ENCODE data around the gene ABCB11. TPM values are rescaled to one million over a fixed set of nuclear protein-coding genes. Genes with fewer than 3 reads are reported as not detected.

ABCB11 gene
- total RNA-seq, 1 donor from 2014 or later, result 0.18 TPM

DNA sequence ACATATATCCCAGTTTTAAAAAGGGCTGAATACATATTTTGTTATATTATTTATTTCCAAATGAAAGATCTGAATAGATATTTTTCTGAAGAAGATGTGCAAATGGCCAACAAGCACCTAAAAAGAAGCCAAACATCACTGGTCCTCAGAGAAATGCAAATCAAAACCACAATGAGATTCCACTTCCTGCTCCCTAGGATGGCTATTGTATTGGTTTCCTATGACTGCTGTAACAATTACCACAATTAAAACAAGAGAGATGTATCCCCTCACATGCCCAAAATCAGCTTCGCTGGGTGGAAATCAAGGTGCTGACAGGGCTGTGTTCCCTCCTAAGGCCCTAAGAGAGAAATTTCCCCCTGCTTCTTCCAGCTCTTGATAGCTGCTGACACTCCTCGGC lies 23.2 kb downstream of the ABCB11 start:
- no peak for DNase-seq (ENCODE audit: low spot score)

DNA sequence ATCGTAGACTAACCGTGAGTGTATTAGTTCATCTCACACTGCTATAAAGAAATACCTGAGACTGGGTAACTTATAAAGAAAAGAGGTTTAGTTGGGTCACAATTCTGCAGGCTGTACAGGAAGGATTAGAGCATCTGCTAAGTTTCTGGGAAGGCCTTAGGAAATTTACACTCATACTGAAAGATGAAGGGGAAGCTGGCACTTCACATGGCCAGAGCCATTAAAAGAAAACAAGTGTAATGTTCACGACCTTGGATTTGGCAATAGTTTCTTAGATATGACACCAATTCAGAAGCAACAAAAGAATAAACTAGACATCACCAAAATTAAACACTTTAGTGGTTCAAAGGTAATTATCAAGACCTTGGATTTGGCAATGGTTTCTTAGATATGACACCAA lies 23.8 kb downstream of the ABCB11 start:
- no peak for DNase-seq (ENCODE audit: low spot score)

DNA sequence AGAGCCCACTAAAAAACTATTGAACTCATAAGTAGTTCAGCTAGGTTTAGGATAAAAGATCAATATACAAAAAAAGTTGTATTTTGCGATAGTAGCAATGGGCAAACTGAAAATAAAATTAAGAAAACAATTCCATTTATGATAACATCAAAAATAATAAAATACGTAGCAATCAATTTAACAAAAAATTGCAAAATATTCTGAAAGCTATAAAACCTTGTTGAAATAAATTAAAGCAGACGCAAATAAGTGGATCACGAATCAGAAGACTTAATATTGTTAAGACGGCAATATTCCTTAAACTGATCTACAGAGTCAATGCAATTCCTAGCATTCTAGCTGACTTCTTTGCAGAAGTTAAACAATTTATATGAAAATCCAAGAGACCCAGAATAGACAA lies 24.5 kb downstream of the ABCB11 start:
- no peak for DNase-seq (ENCODE audit: low spot score)

DNA sequence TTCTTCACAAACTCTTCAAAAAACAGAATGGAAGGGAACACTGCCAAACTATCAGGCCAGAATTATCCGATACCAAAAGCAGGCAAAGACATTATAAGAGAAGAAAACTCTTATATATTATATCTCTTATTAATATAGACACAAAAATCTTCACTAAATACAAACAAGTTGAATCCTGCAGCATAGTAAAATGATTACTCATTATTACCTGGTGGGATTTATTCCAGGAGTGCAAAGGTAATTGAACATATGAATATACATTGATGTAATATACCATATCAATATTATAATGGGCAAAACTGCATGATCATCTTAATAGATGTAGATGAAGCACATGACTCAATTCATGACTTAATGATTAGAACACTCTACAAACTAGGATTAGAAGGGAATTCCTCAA lies 25.1 kb downstream of the ABCB11 start:
- DNase-seq (ENCODE audit: low spot score), result no peak

DNA sequence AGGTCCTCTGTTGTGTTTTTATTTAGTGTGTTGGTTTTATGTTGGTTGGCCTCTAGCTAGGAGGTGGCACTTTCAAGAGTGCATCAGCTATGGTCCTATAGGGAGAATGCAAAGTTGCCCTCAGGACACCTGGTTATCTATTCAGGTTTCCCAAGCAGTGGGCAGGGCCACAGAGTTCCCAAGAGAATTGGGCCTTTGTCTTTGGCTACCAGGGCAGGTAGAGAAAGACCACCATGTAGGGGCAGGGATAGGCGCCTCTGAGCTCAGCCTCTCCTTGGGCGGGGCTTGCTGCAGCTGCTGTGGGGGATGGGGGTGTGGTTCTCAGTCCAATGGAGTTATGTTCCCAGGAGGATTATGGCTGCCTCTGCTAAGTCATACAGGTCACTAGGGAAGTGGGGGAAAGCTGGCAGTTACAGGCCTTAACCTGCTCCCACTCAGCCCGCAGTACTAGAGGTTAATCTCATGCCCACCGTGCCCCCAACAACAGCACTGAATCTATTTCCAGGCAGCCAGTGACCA lies 26.0 kb downstream of the ABCB11 start:
- DNase-seq (ENCODE audit: low spot score), result no peak

DNA sequence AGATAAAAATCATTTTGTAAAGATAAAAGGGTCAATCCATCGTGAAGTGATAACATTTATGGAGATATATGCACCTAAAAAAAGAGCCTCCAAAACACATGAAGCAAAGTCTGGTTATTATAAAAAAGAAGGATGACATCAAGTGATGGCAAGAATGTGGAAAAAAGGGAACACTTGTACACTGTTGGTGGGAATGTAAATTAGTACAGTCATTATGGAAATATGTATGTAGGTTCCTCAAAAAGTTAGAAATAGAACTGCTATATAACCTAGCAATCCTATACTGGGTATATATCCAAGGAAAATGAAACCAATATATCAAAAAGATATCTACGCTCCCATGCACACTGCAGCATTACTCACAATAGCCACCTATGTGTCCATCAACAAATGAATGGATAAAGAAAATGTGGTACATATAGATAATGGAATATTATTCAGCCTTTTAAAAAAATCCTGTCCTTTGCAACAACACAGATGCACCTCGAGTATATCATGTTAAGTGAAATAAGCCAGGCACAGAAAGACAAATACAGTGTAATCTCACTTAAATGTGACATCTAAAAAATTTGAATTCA lies 28.9 kb downstream of the ABCB11 start:
- DNase-seq (ENCODE audit: low spot score), result no peak

DNA sequence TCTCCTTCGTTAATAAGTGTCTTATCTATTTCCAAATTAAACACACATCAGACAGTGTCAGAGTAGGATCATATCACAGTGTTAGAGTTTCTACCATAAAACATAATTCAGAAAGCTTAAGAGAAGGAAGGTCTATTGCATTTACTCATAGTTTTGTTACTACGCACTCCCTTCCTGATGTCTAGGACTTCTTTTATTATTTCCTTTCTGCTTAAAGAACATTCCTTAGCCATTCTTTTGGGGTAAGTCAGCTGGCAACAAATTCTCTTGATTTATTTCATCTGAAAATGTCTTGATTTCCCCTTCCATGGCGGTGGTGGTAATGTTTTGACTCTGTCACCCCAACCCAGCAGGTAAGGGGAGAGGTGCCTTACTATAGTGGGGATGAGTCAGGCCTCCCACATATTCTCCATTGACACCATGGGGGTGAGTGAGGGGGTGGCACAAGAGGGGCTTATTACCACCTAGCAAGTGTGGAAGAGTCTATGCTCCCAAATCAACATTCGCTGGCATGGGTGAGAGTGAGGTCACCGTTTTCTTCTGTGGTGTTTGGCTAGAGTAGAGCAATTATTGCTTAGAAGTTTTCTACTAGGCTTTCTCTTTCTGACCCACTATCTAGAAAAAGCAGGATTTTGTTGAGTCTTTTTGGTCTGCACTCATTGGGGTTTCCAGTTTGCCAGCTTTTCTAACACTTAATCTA lies 29.9 kb downstream of the ABCB11 start:
- DNase-seq (ENCODE audit: low spot score), result no peak

DNA sequence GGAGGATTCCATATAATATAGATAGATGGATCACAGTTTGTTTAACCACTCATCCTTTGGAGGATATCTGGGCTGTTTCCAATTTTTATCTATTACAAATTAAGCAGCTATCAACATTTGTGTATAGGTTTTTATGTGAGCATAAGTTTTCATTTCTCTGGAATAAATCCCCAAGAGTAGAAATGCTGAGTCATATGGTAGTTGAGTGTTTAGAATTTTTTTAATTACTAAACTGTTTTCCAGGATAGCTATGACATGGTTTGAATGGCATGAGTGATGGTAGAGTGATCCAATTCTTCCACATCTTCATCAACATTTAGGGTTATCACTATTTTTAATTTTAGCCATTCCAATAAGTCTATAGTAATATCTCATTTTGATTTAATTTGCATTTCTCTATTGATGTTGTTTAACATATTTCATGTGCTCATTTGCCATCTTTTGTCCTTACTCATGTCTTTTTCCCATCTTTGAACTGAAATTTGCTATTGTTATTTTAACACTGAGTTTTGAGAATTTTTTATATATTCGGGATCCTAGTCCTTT lies 31.4 kb downstream of the ABCB11 start:
- DNase-seq (ENCODE audit: low spot score), result no peak

DNA sequence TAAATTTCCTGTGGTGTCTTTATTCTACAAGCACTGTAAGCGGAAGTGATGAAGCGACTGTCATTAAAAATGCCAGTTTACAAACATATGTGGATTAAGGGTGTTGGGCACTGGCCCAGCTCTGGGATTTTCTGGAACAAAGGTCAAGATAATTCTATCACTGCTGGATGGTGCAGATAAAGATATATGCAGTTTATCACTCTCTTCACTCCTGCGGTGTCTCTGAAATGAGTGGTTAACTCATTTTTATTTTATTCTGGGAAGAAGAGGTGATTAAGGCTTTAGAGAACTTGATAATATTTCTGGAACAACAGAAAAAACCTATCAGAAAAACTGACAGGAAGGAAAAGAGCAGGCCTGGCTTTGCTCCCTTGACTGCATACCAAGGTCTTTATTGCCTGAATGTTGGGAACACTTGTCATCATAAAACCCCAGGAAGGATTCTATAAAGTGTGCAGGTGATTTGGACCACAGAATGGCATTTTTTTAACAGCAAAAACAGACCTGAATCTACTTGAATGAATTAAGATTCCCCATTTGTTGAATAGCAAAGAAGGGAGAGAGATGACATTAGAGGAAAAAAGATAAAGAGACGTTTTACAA lies 32.4 kb downstream of the ABCB11 start:
- DNase-seq (ENCODE audit: low spot score), result no peak

DNA sequence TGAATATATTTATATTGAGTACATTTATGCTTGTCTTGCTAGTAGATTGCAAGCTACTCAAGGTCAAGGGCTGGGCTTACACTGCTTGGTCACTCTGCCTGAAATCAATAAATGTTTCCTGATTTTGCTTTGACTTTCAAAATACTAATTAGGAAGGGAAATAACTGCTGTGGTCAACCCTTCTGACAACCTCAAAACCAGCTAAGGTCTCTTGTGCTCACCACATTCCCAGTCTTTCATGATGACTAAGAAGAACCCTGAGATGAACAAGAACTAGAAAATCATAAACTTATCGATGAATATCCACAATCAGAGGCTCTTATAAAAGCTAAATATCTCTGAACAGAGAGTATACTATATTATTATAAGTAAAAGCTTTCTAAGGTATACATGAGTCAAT lies 33.3 kb downstream of the ABCB11 start:
- no peak for DNase-seq (ENCODE audit: low spot score)

DNA sequence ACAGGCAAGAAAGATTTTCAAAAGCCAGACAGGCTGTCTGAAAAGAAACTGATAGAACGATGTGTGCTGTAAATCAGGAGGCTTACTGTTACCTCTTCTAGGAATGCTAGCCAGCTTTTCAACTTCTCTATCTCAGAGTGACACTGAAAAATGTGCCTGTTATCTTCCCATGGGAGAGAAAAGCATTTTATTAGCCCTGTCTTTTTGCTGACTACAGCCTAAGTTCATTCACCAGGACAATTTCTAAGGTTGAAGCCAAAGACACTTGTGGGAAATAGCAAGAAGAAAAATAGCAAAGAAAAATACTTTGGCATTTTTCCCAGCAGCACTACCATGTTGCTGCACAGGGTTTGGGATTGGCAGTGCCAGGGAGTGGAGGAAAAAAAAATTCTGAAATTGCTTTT lies 34.0 kb downstream of the ABCB11 start:
- DNase-seq (ENCODE audit: low spot score), result no peak

DNA sequence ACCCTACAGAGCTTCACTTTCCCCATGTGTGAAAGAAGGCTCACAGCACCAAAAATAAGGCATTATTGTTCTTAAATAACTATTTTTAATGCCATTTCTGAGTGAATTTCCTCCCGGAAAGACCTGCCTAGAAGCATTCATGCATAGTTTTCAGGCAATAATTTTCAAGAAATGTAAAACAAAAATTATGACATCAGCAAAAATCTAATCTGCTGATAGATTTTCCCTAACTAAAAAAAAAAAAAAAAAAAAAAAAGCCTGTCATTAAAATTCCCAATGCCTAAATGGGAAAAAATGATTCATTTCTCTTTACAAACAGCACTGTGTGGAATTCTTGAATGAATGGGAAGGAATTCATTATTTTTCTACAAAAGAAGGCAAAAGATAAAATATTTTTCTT lies 35.4 kb downstream of the ABCB11 start:
- DNase-seq (ENCODE audit: low spot score), result no peak

DNA sequence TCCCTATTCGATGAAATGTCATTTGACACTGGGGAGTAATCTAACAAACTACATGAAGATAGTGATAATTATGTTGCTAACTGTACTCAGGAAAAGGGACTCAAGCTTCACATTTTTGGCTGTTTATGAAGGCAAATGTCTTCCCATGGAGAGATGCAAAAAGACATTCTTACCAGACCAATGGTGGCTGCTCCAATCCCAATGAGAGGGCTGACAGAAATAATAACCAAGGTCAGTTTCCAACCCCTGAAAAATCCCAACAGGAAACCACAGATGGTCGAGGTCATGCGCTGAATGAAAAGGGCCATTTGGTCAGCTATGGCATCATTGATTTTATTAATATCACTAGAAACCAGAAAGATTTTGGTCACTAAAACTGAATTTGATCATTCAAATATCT lies 37.6 kb downstream of the ABCB11 start:
- no peak for DNase-seq (ENCODE audit: low spot score)

DNA sequence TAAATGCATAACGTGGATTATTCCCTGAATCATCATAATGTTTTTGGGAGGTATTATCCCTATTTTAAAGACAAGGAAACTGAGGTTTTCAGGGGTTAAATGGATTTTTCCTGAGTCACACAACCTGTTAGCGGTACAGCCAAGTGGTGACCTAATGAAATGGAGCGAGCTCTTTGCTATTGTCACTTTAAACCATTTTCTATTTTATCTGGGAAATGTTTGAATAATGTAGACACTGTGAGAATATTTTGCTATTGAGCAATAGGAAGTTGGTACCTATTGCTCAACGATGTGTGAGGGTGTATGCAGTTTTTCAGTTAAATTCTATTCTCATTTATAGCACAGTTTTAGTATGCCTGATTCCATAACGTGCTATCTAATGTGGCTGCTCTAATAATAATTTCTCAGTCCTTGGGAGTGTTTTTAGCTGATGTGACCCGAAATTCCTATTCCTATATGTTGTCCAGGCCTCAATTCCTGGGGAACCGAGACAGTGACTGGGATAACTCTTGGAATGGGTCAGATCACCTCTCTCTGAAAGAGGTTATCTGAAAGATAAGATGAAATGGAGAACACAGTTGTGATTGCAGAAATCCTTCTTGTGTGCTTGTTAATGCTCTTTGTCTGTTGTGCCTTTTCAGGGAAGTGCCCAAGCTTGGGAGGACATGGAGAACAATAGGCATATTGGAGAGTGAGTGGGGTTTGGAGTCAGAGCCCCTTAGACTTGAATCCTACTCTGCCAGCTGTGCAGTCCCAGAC lies 38.4 kb downstream of the ABCB11 start:
- no peak for DNase-seq (ENCODE audit: low spot score)

DNA sequence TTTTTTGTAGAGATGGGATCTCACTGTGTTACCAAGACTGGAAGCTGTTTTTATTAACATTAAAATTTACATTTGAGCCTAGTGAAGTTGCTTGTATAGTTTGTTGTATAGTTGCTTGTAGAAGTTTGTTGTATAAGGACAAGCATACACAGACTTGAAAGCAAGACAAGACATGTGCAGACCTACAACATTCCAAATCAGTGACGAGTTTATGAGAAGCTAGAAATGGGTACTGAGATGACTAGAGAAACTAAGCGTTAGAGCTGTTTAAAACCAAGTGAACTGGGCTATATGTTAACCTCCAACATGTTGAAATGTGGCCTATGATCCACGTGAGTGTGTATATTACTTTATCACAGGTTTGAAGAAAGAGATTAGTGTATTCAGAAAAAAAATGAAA lies 39.1 kb downstream of the ABCB11 start:
- no peak for DNase-seq (ENCODE audit: low spot score)

DNA sequence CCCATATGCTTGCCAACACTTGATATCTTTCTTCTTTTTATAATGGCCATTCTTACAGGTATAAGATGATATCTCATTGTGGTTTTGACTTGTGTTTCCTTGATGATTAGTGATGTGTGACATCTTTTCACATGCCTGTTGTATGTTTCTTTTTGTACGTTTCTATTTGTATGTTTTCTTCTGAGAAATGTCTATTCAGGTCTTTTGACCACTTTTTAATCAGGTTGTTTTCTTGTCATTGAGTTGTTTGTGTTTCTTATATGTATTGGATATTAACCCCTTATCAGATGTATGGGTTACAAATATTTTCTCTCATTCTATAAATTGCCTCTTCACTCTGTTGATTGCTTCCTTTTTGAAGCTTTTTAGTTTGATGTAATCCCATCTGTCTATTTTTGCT lies 42.4 kb downstream of the ABCB11 start:
- DNase-seq (ENCODE audit: low spot score), result no peak

DNA sequence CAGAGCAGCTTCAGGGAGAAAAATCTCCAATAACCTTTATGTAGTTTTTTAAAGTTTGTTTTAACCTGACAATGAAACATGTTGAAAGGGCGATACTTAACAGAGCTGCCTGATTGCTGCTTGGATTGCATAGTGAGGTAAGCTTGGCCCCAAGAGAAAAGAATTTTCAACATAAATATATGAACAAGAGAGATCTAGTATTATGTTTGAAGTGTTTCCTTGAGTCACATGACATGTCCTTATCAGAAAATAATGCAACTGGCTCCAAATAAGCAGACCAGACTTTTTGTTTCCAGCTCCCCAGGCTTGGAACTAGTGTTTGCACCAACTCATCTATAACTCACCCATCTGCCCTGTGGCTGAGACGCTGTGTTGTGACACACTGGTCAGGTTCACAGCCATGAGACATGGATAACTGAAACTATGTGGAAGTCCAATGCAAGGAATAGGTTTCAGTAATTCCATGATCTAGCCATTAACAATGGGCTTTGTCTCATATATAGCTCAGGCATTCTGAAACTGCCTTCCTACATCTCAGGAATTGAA lies 44.7 kb downstream of the ABCB11 start:
- DNase-seq (ENCODE audit: low spot score), result no peak

DNA sequence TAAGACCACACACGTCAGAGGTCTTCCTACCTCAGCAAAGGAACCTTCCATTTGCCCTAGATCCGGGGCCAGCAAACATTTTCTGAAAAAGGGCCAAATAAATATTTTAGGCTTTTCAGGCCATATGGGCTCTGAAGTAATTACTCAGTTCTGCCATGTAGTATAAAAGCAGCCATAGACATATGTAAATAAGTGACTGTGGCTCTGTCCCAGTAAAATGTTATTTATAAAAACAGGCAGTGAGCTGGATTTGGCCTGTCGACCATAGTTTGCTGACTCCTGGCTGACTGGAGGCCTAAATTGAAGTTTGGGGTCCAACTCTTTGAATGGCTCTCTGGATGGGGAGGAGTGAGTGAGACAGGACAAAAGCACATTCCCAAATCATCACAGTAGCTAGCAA lies 49.5 kb downstream of the ABCB11 start:
- no peak for DNase-seq (ENCODE audit: low spot score)

DNA sequence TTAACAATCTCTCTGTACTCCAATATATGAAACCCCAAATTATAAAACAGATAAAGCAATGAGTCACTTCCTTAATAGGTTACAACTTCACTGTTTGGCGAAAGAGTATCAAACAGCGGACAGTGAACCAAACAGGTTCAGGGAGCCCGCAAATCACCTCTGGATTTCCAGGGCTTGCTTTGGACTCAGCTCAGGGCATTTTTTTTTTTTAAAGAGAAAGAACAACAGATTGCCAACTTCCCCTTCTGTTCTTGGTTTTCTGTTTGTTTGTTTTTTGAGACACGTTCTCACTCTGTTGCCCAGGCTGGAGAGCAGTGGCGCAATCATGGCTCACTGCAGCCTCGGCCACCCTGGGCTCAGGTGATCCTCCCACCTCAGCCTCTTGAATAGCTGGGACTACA lies 52.7 kb downstream of the ABCB11 start:
- no peak for DNase-seq (ENCODE audit: low spot score)

DNA sequence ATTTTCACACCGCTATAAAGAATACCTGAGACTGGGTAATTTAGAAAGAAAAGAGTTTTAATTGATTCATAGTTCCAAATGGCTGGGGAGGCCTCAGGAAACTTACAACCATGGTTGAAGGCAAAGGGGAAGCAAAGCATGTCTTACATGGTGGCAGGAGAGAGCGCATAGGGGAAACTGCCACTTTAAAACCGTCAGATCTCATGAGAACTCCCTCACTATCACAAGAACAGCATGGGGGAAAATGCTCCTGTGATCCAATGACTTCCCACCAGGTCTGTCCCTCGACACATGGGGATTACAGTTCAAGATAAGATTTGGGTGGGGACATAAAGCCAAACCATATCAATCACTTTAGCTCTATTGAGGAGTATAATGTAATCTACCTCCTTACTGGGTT lies 53.5 kb downstream of the ABCB11 start:
- no peak for DNase-seq (ENCODE audit: low spot score)

DNA sequence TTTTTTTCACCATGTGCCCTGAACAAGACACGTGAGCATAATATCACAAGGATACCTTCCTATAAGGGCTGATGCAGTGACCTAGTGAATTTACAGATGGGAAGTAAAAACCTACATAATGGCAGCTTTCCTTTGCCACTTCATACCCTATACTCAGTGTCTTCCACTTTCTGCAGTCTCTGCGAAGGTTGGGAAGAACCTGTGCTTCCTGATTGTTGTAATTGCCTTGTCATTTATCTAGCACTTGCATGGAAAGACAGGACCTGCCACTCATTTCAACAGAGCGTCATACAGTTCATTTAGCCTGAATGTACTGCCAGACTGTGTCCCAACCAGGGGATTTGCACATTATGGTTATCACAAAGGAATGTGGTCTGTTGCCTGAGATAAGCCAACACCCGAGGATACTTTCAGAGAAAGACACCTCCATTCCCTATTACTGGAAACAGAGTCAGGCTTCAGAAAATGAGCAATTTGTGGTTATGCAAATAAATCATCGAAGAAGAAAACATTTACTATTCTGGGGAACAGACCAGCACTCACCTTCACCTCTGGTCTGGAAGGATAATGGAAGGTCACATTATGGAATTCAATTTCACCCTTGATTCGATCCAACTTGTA lies 55.0 kb downstream of the ABCB11 start:
- no peak for DNase-seq (ENCODE audit: low spot score)

DNA sequence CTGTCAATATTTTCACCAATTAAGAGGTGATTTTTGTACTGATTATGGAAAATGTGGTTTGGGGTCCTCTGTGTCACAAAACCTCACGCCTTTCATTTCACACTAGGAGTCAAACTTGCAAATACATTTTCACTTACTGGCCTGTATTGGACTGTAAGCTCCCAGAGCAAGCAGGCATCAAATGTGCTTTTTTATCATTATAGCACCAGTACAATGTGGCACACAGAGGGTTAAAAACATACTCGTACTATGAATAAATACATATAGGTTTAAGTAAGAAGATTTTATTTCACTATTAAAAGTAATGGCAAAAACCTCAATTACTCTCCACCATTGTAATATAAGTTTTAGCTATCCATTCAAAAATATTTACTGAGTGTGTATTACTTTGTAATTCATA lies 56.7 kb downstream of the ABCB11 start:
- DNase-seq (ENCODE audit: low spot score), result no peak
